Activated B cell treated with CpG ODN at 0.5 μM for 24 hours (primary cell): ENCODE results near the gene TBC1D22B. TPM values are rescaled to one million over a fixed set of nuclear protein-coding genes. Genes with fewer than 3 reads are reported as not detected.

Experiments
- ATAC-seq: fragments of 200-7000 bp; cut with Tn5 transposase; one replicate; pipeline ENCODE4 v1.10.0; 2021; ENCODE audit warnings: low read depth, mild to moderate bottlenecking, moderate library complexity
- CTCF ChIA-PET: fragments of 350-600 bp; sonication (Branson Sonifier 250); formaldehyde crosslinking; loops from one replicate; lab custom pipeline; 2021; ENCODE audit warnings: antibody characterized with exemption; lab: Charles Lee
- POLR2A ChIA-PET: fragments of 350-600 bp; sonication (Branson Sonifier 250); formaldehyde crosslinking; loops from one replicate; lab custom pipeline; 2021; ENCODE audit warnings: antibody characterized with exemption; lab: Charles Lee
- DNase-seq: peaks from one replicate; pipeline ENCODE4 v3.0.0; 2022
- H3K27ac Mint-ChIP-seq: one replicate; pipeline ENCODE4 v1.8.0; 2020; ENCODE audit warnings: mixed read lengths
- H3K27me3 Mint-ChIP-seq: one replicate; pipeline ENCODE4 v1.8.0; 2021; ENCODE audit warnings: mixed read lengths
- H3K36me3 Mint-ChIP-seq: one replicate; pipeline ENCODE4 v1.8.0; 2021; ENCODE audit warnings: low read depth, mixed read lengths
- H3K4me1 Mint-ChIP-seq: one replicate; pipeline ENCODE4 v1.8.0; 2021; ENCODE audit warnings: mixed read lengths
- H3K4me3 Mint-ChIP-seq: one replicate; pipeline ENCODE4 v1.8.0; 2020; ENCODE audit warnings: mild to moderate bottlenecking, mixed read lengths
- H3K9me3 Mint-ChIP-seq: one replicate; pipeline ENCODE4 v1.8.0; 2020; ENCODE audit warnings: mixed read lengths
- intact Hi-C: fragments of 100-400 bp; cut with micrococcal nuclease; formaldehyde crosslinking; loops from one replicate; pipeline ENCODE4 v1.15.1; 2024
- total RNA-seq: library from RNA; stranded (reverse); gene quantifications from 2 replicates; pipeline ENCODE4 v1.2.3, GENCODE V29; 2022
- TF ChIP-seq, protein P1 (sequence below): fragments of 200-600 bp; IDR thresholded peaks from one replicate; pipeline ENCODE4 v1.8.0; 2022; ENCODE audit warnings: antibody characterized with exemption, mild to moderate bottlenecking

TBC1D22B gene
- total RNA-seq, 1 donor from 2014 or later: 10.7 TPM

DNA sequence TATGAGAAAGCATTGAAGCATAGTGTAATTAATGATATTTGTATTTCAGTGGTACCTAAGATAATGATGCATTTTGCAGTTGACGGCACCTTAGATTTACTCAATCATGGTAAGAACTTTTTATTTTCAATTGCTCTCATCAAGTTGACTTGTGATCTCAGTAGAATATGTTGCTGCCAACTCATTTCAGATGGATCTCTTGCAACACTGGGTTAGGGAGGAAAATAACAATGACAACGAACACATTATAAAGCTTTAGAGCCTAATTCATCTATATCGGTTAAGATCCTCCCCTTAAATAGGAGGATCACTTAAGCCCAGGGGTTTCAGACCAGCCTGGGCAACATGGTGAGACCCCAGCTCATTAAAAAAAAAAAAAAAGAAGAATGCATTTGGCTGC is 18.0 kb upstream of the TBC1D22B start:
- Mint-ChIP-seq H3K4me3 (no peak overlapping the region), H3K36me3 (no peaks in the 10 kb centered on the region), H3K27ac (no peak overlapping the region), H3K9me3 (no peaks in the 10 kb centered on the region), H3K27me3 (no peaks in the 10 kb centered on the region), H3K4me1 (peaks cover 11% of the 10 kb centered on the region)
- no peak for DNase-seq
- TF ChIP-seq, protein P1, sequence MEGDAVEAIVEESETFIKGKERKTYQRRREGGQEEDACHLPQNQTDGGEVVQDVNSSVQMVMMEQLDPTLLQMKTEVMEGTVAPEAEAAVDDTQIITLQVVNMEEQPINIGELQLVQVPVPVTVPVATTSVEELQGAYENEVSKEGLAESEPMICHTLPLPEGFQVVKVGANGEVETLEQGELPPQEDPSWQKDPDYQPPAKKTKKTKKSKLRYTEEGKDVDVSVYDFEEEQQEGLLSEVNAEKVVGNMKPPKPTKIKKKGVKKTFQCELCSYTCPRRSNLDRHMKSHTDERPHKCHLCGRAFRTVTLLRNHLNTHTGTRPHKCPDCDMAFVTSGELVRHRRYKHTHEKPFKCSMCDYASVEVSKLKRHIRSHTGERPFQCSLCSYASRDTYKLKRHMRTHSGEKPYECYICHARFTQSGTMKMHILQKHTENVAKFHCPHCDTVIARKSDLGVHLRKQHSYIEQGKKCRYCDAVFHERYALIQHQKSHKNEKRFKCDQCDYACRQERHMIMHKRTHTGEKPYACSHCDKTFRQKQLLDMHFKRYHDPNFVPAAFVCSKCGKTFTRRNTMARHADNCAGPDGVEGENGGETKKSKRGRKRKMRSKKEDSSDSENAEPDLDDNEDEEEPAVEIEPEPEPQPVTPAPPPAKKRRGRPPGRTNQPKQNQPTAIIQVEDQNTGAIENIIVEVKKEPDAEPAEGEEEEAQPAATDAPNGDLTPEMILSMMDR: no peak
- no peak for ATAC-seq
- intact Hi-C loops: no loop called here
- ChIA-PET POLR2A (interaction anchor here (0.6 kb wide), 1 partner anchor 620 kb away, joined by 3 read pairs; no protein-coding TSS in a partner anchor), CTCF (no interaction called here)

DNA sequence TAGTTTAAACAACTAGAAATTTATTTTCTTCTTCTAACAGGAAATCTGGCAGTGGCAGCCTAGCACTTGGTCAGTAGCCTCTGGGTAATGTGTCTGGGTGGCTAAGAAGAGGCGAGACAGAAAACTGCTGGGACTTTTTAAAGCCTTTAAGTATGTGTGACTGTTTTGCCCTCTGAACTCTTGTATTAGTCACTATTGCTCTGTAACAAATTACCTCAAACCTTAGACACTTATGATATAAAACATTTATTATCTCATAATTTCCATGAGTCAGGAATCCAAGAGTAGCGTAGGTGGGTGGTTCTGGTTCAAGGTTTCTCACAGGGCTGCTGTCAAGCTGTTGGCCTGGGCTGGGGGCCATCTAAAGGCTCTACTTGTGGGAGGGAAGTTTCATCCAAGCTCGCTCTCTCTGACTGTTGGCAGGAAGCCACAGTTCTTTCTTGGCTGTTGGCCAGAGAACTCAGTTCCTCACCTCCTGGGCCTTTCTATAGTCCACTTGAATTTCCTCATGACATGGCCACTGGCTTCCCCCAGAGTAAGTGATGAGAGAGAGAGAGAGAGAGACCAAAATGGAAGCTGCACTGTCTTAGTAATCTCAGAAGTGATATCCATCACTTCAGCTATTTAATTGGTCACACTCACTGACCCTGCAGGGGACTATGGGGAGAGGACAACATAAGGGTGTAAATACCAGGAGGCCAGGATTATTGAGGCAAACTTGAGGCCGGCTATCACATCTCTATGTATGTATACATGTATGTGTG is 17.4 kb upstream of the TBC1D22B start:
- no peaks in the 10 kb centered on the region for H3K9me3 Mint-ChIP-seq
- POLR2A ChIA-PET: interaction anchor here (0.6 kb wide), 1 partner anchor 619 kb away, joined by 3 read pairs; no protein-coding TSS in a partner anchor
- intact Hi-C loops: no loop called here
- H3K4me1 Mint-ChIP-seq: peaks cover 11% of the 10 kb centered on the region
- H3K4me3 Mint-ChIP-seq: no peak overlapping the region
- H3K27me3 Mint-ChIP-seq: peaks cover 2% of the 10 kb centered on the region
- peak overlapping the region; percentile 15 for H3K27ac Mint-ChIP-seq
- TF ChIP-seq, protein P1: no peak
- ATAC-seq (peak; percentile 60), DNase-seq (no peak)
- no peaks in the 10 kb centered on the region for H3K36me3 Mint-ChIP-seq
- CTCF ChIA-PET: no interaction called here

DNA sequence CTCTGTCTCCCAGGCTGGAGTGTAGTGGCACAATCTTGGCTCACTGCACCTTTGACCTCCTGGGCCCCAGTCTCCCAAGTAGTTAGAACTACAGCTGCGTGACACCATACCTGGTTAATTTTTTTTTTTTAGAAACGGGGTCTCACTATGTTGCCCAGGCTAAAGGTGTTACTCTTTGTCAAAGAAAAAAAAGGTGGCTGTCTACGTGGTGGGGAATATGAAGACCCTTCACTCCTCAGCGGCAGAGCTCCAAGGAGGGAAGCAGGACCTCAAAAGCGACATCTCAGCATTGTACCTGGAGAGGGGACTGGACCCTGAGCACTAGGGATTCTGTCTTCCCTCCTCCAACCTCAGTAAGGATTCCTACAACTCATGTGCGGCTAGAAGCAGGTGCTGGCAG is 16.4 kb upstream of the TBC1D22B start:
- ATAC-seq: no peak
- Mint-ChIP-seq H3K36me3 (no peaks in the 10 kb centered on the region), H3K27me3 (peaks cover 2% of the 10 kb centered on the region), H3K9me3 (no peaks in the 10 kb centered on the region), H3K27ac (no peak overlapping the region), H3K4me1 (peaks cover 11% of the 10 kb centered on the region), H3K4me3 (no peak overlapping the region)
- intact Hi-C loops: no loop called here
- no peak for DNase-seq
- CTCF ChIA-PET: no interaction called here
- POLR2A ChIA-PET: interaction anchor here (0.6 to 0.7 kb wide), 2 partner anchors 39 to 633 kb away, joined by 4 to 8 read pairs; no protein-coding TSS in a partner anchor
- TF ChIP-seq, protein P1: no peak

DNA sequence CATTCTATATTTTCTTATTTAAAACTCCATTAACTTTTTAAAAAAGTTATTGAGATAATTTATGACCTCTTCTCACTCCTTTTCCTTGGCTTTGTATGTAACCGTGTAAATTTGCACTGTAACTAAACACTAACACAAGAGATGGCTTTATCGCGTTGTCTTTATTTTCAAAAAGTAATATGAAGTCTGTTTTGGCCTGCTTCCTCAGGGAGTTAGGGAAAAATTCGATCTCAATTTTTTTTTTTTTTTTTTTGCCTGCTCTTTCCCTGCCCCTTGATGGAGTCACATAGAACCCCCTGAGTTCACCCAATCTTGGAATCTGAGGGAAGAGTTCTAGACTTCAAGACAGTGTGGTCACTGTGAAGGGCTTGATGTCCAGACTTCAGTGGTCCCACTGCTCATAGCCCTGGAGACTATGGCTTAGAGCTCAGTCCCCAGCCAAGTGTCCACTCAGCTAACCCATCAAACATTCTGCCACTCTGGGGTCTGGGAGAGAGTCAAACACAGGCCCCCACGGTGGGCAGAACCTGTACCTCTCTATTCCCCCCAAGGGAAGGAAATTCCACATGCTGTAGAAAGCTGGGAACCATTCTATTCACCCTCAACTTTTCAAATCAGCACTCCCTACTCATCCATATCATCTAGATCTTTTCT is 15.7 kb upstream of the TBC1D22B start:
- Mint-ChIP-seq H3K4me3 (no peak overlapping the region), H3K27me3 (peaks cover 2% of the 10 kb centered on the region), H3K9me3 (no peaks in the 10 kb centered on the region), H3K27ac (no peak overlapping the region), H3K36me3 (no peaks in the 10 kb centered on the region), H3K4me1 (peaks cover 11% of the 10 kb centered on the region)
- ATAC-seq (no peak), DNase-seq (no peak)
- CTCF ChIA-PET: no interaction called here
- intact Hi-C loops: no loop called here
- POLR2A ChIA-PET: interaction anchor here (0.7 kb wide), 1 partner anchor 38 kb away, joined by 8 read pairs; no protein-coding TSS in a partner anchor
- TF ChIP-seq, protein P1: no peak

DNA sequence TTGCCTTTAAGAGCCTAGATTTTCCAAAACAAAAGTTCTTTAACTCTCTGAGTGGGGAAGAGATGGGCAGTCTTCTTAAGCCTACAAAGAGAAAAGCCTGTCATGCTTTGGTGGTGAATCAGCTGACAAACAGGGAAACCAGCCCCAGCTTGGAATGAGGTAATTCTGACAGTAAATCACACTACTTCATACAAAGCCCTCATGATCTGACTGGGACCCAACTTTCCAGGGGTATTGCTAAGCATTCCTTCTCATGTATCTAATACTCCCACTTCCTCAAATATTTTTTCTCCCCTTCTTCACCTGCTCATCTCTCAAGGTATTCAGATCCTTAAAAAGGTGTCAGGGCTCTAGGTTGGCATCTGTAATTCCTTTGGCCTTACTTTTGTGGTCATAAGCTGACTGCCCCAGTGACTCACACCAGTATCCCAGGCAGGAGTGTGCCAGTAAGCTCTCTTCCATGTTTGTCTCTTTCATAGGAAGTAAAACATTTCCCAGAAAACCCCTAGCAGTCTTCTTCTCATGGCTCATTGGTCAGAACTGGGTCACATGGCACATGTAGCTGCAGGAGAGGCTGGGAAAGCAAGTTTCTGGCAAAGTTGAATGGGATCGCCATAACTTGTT is 15.0 kb upstream of the TBC1D22B start:
- Mint-ChIP-seq H3K4me1 (peaks cover 11% of the 10 kb centered on the region), H3K4me3 (no peak overlapping the region), H3K9me3 (no peaks in the 10 kb centered on the region), H3K27ac (no peak overlapping the region), H3K27me3 (peaks cover 2% of the 10 kb centered on the region), H3K36me3 (no peaks in the 10 kb centered on the region)
- DNase-seq (no peak), ATAC-seq (no peak)
- intact Hi-C loops: no loop called here
- ChIA-PET CTCF (no interaction called here), POLR2A (no interaction called here)
- TF ChIP-seq, protein P1: no peak
